GM18499 (cell line): Measurements from ENCODE around the gene ACOT12.
"Not testable (repeated sequence)": the region's sequence is repeated elsewhere in the genome, so short reads cannot be mapped to it uniquely, and the experiment has no call there.

Experiments
- ATAC-seq: cut with Tn5 transposase; IDR thresholded peaks from one replicate; pipeline ENCODE4 v1.9.1; 2021; ENCODE audit warnings: moderate number of reproducible peaks; ENCODE audit not compliant: insufficient read depth, unreplicated experiment

Gene ACOT12

GRCh38 chr5:81393783-81394718, at the start of gene ACOT12:
Gene ACOT12 (minus strand): TSS chr5:81394134. CDS start chr5:81394114, 20 bp downstream.
- ATAC-seq = no peak

- ATAC-seq = no peak
Observed at GRCh38 chr5:81435023-81435422, 41.1 kb upstream of the ACOT12 start.

DNA sequence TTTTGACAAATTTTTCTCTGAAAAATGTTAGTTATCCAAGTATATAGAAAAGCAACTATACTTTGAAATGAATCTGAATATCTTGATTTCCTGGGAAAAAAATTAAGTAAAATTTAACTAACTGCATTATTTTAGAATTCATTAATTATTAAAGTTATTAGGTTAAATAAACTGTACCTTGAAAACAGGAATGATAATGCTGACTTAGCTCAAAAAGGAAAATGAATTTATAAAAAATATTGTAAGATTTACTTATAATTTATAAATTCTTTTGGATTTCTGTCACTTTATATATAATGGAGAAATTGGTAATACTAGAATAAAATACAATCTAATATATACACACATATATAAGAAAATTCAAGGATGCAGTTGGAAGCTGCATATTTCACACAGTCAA, 36.1 kb upstream of the ACOT12 start:
- no peak for ATAC-seq

- no peak for ATAC-seq
Observed at GRCh38 chr5:81429363-81429762, 35.4 kb upstream of the ACOT12 start.

- ATAC-seq = no peak
Observed at GRCh38 chr5:81428861-81429260, 34.9 kb upstream of the ACOT12 start.

- ATAC-seq = no peak
Observed at GRCh38 chr5:81428446-81428845, 34.5 kb upstream of the ACOT12 start.

DNA sequence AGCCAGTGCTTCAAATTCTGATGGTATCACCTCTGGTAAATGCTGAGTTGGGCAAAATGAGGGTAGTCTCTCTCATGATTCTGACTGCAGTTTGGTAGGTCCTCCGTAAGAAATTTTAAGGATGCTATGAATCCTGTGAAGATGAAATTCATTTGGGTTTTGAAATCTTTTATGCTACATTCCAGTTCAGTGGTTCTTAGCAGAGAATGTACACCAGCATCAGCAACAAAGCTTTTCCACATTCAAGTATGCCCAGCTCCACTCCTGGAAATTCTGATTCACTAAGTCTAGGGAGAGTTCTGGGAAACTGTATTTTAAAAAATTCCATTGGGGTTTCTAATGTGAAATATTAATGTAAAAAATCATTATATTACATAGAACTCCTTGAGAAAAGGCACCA, 33.6 kb upstream of the ACOT12 start:
- no peak for ATAC-seq

DNA sequence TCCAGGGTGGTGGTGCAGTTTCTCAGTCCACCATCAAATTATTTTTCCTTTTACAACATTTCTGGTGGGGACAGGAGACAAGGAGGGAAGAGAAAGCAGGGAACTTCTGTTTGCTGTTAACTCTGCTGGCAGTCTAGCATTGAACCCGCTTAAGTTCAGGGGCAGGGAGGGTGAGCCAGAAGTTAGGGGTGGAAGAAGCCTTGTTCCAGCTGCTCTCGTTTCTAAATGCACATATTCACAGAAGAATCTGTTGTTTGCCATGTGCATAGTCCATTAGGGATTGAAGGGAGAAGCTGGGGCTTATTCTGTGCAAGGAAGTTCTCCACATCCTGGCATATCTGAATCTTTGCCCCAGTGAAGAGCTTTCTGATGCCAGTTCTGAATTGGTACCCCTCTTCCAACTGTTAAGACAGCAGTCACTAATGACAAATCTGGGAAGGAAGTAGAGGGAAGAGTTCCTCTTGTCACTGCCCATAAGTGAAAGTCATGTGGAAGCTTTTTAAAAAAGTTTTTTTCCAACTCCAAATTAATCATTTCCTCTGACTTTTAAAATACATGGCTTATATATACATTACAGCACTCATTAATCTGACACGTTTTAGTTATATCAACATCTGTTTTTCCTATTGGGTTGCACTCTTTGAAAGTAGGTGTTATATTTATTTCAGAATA, 32.6 kb upstream of the ACOT12 start:
- ATAC-seq = no peak

DNA sequence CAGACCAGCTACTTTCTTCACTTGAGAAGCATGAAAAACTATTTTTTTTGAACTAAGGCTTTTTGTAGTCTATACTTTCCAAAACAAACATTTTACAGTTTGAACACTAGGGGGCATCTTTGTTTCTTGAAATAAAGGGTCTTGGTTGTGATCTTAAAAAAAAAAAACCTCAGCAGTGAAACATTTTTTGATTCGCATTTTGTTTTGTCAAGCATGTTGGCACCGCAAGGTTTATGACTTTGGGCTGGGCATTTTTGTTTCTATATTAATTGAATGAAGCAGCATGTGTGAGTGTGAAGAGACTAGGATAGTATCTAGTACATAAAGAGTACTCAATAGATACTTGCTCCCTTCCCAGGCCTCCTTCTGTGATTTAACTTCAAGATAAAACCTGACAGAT, 31.6 kb upstream of the ACOT12 start:
- no peak for ATAC-seq

DNA sequence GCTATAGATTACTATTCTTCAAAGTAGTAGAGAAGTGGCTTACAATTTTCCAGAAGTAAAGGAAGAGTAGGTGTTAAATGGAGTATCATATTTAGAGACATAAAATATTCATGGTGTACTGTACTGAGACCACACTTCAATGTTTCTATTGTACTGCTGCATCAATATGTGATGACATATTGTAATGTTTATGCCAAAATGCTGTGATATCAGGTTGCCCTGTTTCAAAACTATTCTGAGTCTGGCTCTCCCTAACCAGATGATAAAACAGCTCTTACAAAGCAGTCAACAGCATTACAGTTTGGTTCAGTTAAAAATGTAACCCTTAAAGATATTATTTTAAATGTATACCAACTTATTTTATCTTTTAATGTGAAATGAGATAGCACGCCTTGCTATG, 30.8 kb upstream of the ACOT12 start:
- ATAC-seq = no peak

DNA sequence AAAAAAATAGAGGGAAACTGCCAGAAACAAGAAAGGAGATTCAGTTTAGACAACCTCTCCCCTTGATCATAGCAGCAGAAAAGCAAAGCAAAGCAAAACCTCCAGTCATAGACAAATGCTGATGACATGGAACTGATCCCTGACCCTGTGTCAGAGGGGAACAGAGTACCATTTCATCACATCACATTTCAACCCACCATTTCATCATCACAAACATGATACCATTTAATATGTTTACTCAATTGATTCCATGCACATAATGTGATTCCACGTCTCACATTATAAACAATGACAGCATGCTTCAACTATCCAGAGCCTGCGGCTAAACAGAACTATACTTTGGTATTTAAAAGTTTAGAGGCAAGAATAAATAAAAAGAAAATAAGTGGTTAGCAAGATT, 28.7 kb upstream of the ACOT12 start:
- ATAC-seq = no peak

- ATAC-seq = no peak
Observed at GRCh38 chr5:81420039-81420667, 26.2 kb upstream of the ACOT12 start.

DNA sequence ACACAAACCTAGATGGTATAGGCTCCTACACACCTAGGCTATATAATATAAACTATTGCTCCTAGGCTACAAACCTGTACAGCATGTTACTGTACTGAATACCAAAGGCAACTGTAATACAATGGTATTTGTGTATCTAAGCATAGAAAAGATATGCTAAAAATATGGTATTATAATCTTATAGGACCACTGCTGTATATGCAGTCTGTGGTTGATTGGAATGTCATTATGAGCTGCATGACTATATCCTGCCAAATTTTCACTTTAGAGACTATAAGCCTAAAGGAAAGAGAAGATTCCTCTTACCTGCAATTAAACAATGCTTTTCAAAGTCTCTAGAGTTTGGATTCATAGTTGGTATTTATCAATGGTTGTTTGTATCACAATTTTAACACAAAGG, 24.7 kb upstream of the ACOT12 start:
- ATAC-seq = no peak

DNA sequence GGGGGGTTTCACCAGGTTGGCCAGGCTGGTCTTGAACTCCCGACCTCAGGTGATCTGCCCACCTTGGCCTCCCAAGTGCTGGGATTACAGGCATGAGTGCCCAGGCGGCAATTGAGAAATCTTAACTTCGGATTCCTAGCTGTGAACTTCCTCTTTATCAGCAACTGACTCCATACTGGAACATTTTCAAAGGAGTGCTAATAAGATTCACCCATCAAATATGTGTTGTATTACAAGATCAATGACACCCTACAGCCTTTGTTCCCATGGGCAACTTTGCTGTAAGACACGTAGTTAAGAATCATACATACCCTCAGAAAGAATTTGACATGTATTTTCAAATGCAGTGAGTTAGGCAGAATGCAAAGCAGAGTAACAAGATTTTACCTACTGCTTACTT, 23.1 kb upstream of the ACOT12 start:
- ATAC-seq = no peak

- no peak for ATAC-seq
Observed at GRCh38 chr5:81409896-81410295, 16.0 kb upstream of the ACOT12 start.

DNA sequence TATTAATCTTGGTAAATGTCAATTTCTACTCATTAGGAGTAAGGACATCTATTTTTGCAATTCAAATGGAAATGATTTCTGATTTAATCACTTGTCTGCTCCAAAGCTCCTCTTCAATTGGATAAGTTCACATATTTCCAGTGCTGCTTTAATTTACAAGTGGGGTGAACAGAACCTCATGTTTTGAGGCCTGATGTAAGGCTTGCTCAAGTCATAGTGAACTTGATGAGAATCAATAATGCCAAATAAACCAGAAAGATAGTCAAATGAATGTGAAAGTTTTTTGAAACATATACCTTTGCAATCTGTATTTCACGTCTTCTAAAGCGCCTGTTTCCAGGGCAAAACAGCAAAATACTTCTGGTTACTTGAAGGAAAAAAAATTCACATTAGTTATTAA, 15.4 kb upstream of the ACOT12 start:
- ATAC-seq = no peak

DNA sequence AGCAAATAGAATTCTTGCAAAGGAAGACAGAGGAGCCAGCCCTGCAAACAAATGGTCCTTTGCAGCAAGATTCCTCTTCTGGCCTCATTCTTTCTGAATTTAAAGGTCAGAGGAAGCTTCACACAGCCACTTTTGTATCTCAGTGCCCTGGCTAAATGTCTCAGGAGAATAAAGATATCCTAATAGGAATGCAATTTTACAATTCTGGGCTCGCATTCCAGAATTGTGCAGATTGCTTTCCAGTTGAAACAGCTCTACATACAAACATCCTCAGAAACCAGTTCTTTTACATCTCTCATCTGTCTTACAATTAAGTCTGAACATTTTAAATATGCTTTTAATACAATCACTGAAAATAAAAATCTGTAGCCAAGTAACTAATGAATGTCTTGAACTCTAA, 14.6 kb upstream of the ACOT12 start:
- ATAC-seq = no peak

- not testable (repeated sequence) for ATAC-seq
Observed at GRCh38 chr5:81407811-81408210, 13.9 kb upstream of the ACOT12 start.

GRCh38 chr5:81405126-81405891, 11.4 kb upstream of the ACOT12 start:
- ATAC-seq = no peak

DNA sequence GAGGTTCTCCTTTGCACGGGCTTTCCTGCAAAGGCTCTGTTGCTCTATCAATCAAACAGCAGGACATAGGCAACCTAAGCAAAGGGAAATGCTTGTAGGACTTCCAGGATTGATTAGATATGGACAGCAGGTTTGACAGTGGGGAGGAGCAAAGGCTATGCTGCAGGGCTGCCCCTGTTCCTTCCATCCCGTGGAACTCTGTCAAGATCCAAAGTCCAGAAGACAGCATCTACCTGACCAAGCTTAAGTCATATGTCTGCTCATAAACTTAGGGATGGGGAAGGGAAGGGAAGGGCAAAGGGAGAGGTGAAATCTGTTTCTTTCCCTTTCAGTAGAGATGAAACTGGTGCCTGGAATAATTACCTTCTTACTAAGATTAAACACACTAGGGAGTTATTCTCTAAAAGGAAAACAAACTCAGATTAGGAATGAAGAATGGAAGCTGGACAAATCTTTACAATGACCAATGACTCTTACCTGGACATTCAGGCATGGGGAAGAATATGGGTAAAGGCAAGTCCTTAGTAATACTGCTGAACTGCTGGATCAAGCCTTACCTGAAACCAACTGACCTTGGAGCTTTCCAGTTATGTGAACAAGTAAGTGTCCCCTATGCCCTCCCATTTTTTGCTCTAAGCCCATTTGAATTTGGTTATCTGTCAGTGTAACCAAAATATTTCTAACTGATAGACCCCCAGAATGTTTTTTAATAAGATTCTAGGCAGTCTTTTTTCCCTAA, 8.4 kb upstream of the ACOT12 start:
- no peak for ATAC-seq
